ENCODE measurements around the gene AMIGO3. TPM values are rescaled to one million over a fixed set of nuclear protein-coding genes. Genes with fewer than 3 reads are reported as not detected.

Gene AMIGO3
- total and polyA plus RNA-seq, 2 of the 8 experiments (the other 6 are each of a cell fraction or from before 2014, with no cell fraction given): 1.6 to 8.8 TPM

- peak; percentile 78 for TF ChIP-seq MAX (IDR thresholded peaks at IDR 0.05)
- TF ChIP-seq KDM1A (IDR thresholded peaks at IDR 0.05; ENCODE audit: borderline replicate concordance, low read length): no peak
- TF ChIP-seq CHD7 (IDR thresholded peaks at IDR 0.05; ENCODE audit: insufficient replicate concordance, low read length): no peak
- TF ChIP-seq POU5F1 (IDR thresholded peaks at IDR 0.05; ENCODE audit: low read depth, low read length): no peak
- TF ChIP-seq MAFK (IDR thresholded peaks at IDR 0.05; ENCODE audit: low read depth, low read length): no peak
- TF ChIP-seq SP2 (IDR thresholded peaks at IDR 0.05; ENCODE audit: low read length): no peak
- no peak for TF ChIP-seq CTBP2 (IDR thresholded peaks at IDR 0.05; ENCODE audit: borderline replicate concordance, insufficient read depth, insufficient read length, low read length)
- TF ChIP-seq CBX5 (IDR thresholded peaks at IDR 0.05; ENCODE audit: low read depth, low read length): no peak
- TF ChIP-seq CHD1 (IDR thresholded peaks at IDR 0.05; ENCODE audit: low read depth, low read length): no peak
- peak; percentile 43; the same call in 1 of the 2 replicates for TF ChIP-seq CHD2 (IDR thresholded peaks at IDR 0.05; ENCODE audit: low read length)
Measured at GRCh38 chr3:49689046-49689907, 30.2 kb downstream of the AMIGO3 start, which contains the start of the genes MST1 and RNF123 (continued).
